Islet of Langerhans (tissue), 1 donor: ENCODE measurements around the gene RAB34.
"Not testable (repeated sequence)": the region's sequence is repeated elsewhere in the genome, so short reads cannot be mapped to it uniquely, and the experiment has no call there.

ENCODE experiments used
- FAIRE-seq: peaks from one replicate; lab custom pipeline; 2011; peaks lifted over from hg19 to GRCh38; lab: Jason Lieb, UNC

Gene RAB34

GRCh38 chr17:28745786-28746411 is 28.2 kb upstream of the RAB34 start:
- FAIRE-seq: no peak

- no peak for FAIRE-seq
These were observed 27.5 kb upstream of the RAB34 start for GRCh38 chr17:28744972-28745785.

- no peak for FAIRE-seq
These were observed 26.7 kb upstream of the RAB34 start for GRCh38 chr17:28744104-28744971.

GRCh38 chr17:28743243-28744103 is 25.8 kb upstream of the RAB34 start, which contains the start of gene TRAF4:
Gene TRAF4, plus strand, starts transcription at chr17:28744011. Its CDS starts 102 bp downstream, at chr17:28744113.
- no peak for FAIRE-seq

GRCh38 chr17:28741358-28742349 is 24.0 kb upstream of the RAB34 start:
- no peak for FAIRE-seq

- FAIRE-seq: no peak
These were observed 23.0 kb upstream of the RAB34 start for GRCh38 chr17:28740406-28741357.

- FAIRE-seq: no peak
These were observed 21.2 kb upstream of the RAB34 start for GRCh38 chr17:28738680-28739384.

- FAIRE-seq: no peak
These were observed 20.4 kb upstream of the RAB34 start for GRCh38 chr17:28737770-28738679.

GRCh38 chr17:28737316-28737715 is 19.6 kb upstream of the RAB34 start:
- FAIRE-seq: no peak

- FAIRE-seq: not testable (repeated sequence)
These were observed 18.5 kb upstream of the RAB34 start for GRCh38 chr17:28735913-28736769.

GRCh38 chr17:28735242-28735722 is 17.6 kb upstream of the RAB34 start:
- no peak for FAIRE-seq

- no peak for FAIRE-seq
These were observed 17.1 kb upstream of the RAB34 start for GRCh38 chr17:28734712-28735241.

GRCh38 chr17:28733346-28733745 is 15.7 kb upstream of the RAB34 start:
- no peak for FAIRE-seq

- FAIRE-seq: no peak
These were observed 12.3 kb upstream of the RAB34 start for GRCh38 chr17:28729950-28730330.

- no peak for FAIRE-seq
These were observed 10.9 kb upstream of the RAB34 start, which contains the start of gene NEK8 for GRCh38 chr17:28728364-28729200. Gene NEK8, plus strand, starts transcription at chr17:28728788. Its CDS starts 26 bp downstream, at chr17:28728814.
